Naive thymus-derived CD4-positive, alpha-beta T cell (primary cell): ENCODE measurements around the gene SPTLC1. TPM values are rescaled to one million over a fixed set of nuclear protein-coding genes. Genes with fewer than 3 reads are reported as not detected.
"Not testable (repeated sequence)": the region's sequence is repeated elsewhere in the genome, so short reads cannot be mapped to it uniquely, and the experiment has no call there.

Source experiments
- ATAC-seq: fragments of 150-1000 bp; cut with Tn5 transposase; 2 replicates; pipeline ENCODE4 v1.10.0; 2021; ENCODE audit warnings: mild to moderate bottlenecking, moderate library complexity
- CTCF ChIA-PET: fragments of 350-600 bp; sonication (Branson Sonifier 250); formaldehyde crosslinking; loops from one replicate; lab custom pipeline; 2021; ENCODE audit warnings: antibody characterized with exemption; lab: Charles Lee
- POLR2A ChIA-PET: fragments of 350-600 bp; sonication (Branson Sonifier 250); formaldehyde crosslinking; loops from one replicate; lab custom pipeline; 2021; ENCODE audit warnings: antibody characterized with exemption, inconsistent platforms; lab: Charles Lee
- DNase-seq, 9 donors: peaks; one replicate each; pipeline versions ENCODE4 v3.0.0 to v3.0.0-alpha.2; 2020 to 2022; ENCODE audit warnings: mixed read lengths in 1 of 9
- H3K27ac ChIP-seq: one replicate; pipeline ENCODE4 v1.7.0; 2013; ENCODE audit warnings: mild to moderate bottlenecking, low read depth, low read length, moderate library complexity
- H3K27me3 ChIP-seq, 2 donors: one replicate each; pipeline ENCODE4 v1.7.0; 2013; ENCODE audit warnings: low read length in 2 of 2, mild to moderate bottlenecking in 2 of 2, moderate library complexity in 2 of 2; ENCODE audit not compliant: control insufficient read depth in 2 of 2, insufficient read depth in 2 of 2
- H3K36me3 ChIP-seq, 3 experiments: 1 replicate in 2 of 3; 2 replicates in 1 of 3; pipeline ENCODE4 v1.7.0; 2013; ENCODE audit warnings: low read length in 3 of 3, mild to moderate bottlenecking in 3 of 3, moderate library complexity in 1 of 3; ENCODE audit not compliant: insufficient read depth in 3 of 3, control insufficient read depth in 2 of 3
- H3K4me1 ChIP-seq, 2 donors: one replicate each; pipeline ENCODE4 v1.7.0; 2013; ENCODE audit warnings: low read length in 2 of 2, mild to moderate bottlenecking in 2 of 2, moderate library complexity in 1 of 2; ENCODE audit not compliant: control insufficient read depth in 2 of 2, insufficient read depth in 2 of 2
- H3K4me3 ChIP-seq: 2 replicates; pipeline ENCODE4 v1.7.0; 2013; ENCODE audit warnings: mild to moderate bottlenecking, low read length
- H3K9me3 ChIP-seq, 3 experiments: 1 replicate in 2 of 3; 2 replicates in 1 of 3; pipeline ENCODE4 v1.7.0; 2013; ENCODE audit warnings: low read length in 3 of 3; ENCODE audit not compliant: control insufficient read depth in 2 of 3
- H3K27ac Mint-ChIP-seq, 9 donors: one replicate each; pipeline ENCODE4 v1.8.0; 2020 to 2022; ENCODE audit warnings: mixed read lengths in 9 of 9, mild to moderate bottlenecking in 8 of 9, moderate library complexity in 5 of 9, inconsistent platforms in 2 of 9
- H3K27me3 Mint-ChIP-seq, 5 donors: one replicate each; pipeline ENCODE4 v1.8.0; 2021 to 2022; ENCODE audit warnings: mixed read lengths in 5 of 5, mild to moderate bottlenecking in 1 of 5
- H3K36me3 Mint-ChIP-seq, 5 donors: one replicate each; pipeline ENCODE4 v1.8.0; 2020 to 2022; ENCODE audit warnings: mixed read lengths in 5 of 5, mild to moderate bottlenecking in 3 of 5, inconsistent platforms in 1 of 5
- H3K4me1 Mint-ChIP-seq, 7 donors: one replicate each; pipeline ENCODE4 v1.8.0; 2020 to 2022; ENCODE audit warnings: mixed read lengths in 7 of 7, mild to moderate bottlenecking in 3 of 7, inconsistent platforms in 1 of 7
- H3K4me3 Mint-ChIP-seq, 10 donors: one replicate each; pipeline ENCODE4 v1.8.0; 2020 to 2022; ENCODE audit warnings: mild to moderate bottlenecking in 10 of 10, mixed read lengths in 10 of 10, moderate library complexity in 6 of 10, inconsistent platforms in 2 of 10
- H3K9me3 Mint-ChIP-seq, 11 donors: one replicate each; pipeline ENCODE4 v1.8.0; 2020 to 2022; ENCODE audit warnings: mixed read lengths in 11 of 11, mild to moderate bottlenecking in 4 of 11, inconsistent platforms in 1 of 11, moderate library complexity in 1 of 11
- intact Hi-C, 2 donors: fragments of 100-400 bp; cut with micrococcal nuclease; formaldehyde crosslinking; loops; one replicate each; pipeline ENCODE4 v1.15.1; 2023
- polyA plus RNA-seq, 2 donors: library from polyadenylated mRNA; unstranded; fragments of 300-500 nt; fragmentation: Illumina TruSeq; gene quantifications; one replicate each; pipeline ENCODE4 v1.2.3, GENCODE V29; 2021
- total RNA-seq, 6 experiments: library from RNA in 5 of 6; stranded (reverse) in 5 of 6; gene quantifications; 1 replicate in 5 of 6; 2 replicates in 1 of 6; pipeline ENCODE4 v1.2.3 and lab custom pipeline; 2021 to 2026

The SPTLC1 gene
- total and polyA plus RNA-seq, 7 experiments from 2014 or later: 45.6 to 64.0 (median 50.6) TPM

GRCh38 chr9:92021785-92022541, 93.2 kb downstream of the SPTLC1 start:
- H3K36me3 Mint-ChIP-seq, H3K9me3 ChIP-seq, H3K27me3 ChIP-seq, intact Hi-C loops, H3K27ac ChIP-seq, H3K4me1 Mint-ChIP-seq, ATAC-seq, DNase-seq, H3K36me3 ChIP-seq, POLR2A ChIA-PET, H3K27ac Mint-ChIP-seq, H3K4me3 ChIP-seq, CTCF ChIA-PET, H3K4me3 Mint-ChIP-seq, H3K4me1 ChIP-seq: not testable (repeated sequence)
- Mint-ChIP-seq H3K9me3 (peaks cover 0 to 19% (median 0%) of the 10 kb centered on the region in 11 donors), H3K27me3 (peaks cover 0 to 14% (median 0%) of the 10 kb centered on the region in 5 donors)

GRCh38 chr9:92019658-92020057, 95.6 kb downstream of the SPTLC1 start:
- peaks cover 0 to 19% (median 5%) of the 10 kb centered on the region in 11 donors for H3K9me3 Mint-ChIP-seq
- H3K4me3 Mint-ChIP-seq: no peak overlapping the region
- H3K27me3 Mint-ChIP-seq: peaks cover 0 to 14% (median 5%) of the 10 kb centered on the region in 5 donors
- peaks cover 0 to 2% (median 0%) of the 10 kb centered on the region in 5 donors for H3K36me3 Mint-ChIP-seq
- Histone ChIP-seq H3K4me1 (no peaks in the 10 kb centered on the region), H3K9me3 (no peaks in the 10 kb centered on the region), H3K27ac (no peak overlapping the region), H3K4me3 (no peak overlapping the region), H3K27me3 (no peaks in the 10 kb centered on the region), H3K36me3 (no peaks in the 10 kb centered on the region)
- ATAC-seq: no peak
- H3K27ac Mint-ChIP-seq: no peak overlapping the region
- ChIA-PET CTCF (no interaction called here), POLR2A (no interaction called here)
- intact Hi-C loops: no loop called here
- H3K4me1 Mint-ChIP-seq: no peaks in the 10 kb centered on the region
- no peak for DNase-seq

GRCh38 chr9:92010705-92011536, 104.3 kb downstream of the SPTLC1 start:
- ATAC-seq (no peak), DNase-seq (no peak)
- Histone ChIP-seq H3K36me3 (no peaks in the 10 kb centered on the region), H3K9me3 (no peaks in the 10 kb centered on the region), H3K4me3 (no peak overlapping the region), H3K4me1 (no peaks in the 10 kb centered on the region), H3K27me3 (peaks cover 0 to 5% of the 10 kb centered on the region in 2 donors), H3K27ac (no peak overlapping the region)
- intact Hi-C loops: no loop called here
- Mint-ChIP-seq H3K36me3 (peaks cover 0 to 3% (median 0%) of the 10 kb centered on the region in 5 donors), H3K4me1 (no peaks in the 10 kb centered on the region), H3K9me3 (peaks cover 0 to 17% (median 8%) of the 10 kb centered on the region in 11 donors), H3K27me3 (peaks cover 7 to 31% (median 9%) of the 10 kb centered on the region in 5 donors), H3K4me3 (no peak overlapping the region), H3K27ac (no peak overlapping the region)
- CTCF ChIA-PET: no interaction called here
- POLR2A ChIA-PET: no interaction called here

- POLR2A ChIA-PET, H3K4me3 Mint-ChIP-seq, ATAC-seq: not testable (repeated sequence)
Measured at GRCh38 chr9:92010253-92010652, 105.0 kb downstream of the SPTLC1 start.

GRCh38 chr9:92008041-92008440, 107.2 kb downstream of the SPTLC1 start:
- ChIA-PET POLR2A (no interaction called here), CTCF (no interaction called here)
- Histone ChIP-seq H3K27ac (no peak overlapping the region), H3K4me3 (no peak overlapping the region), H3K27me3 (peaks cover 0 to 5% of the 10 kb centered on the region in 2 donors), H3K4me1 (no peaks in the 10 kb centered on the region), H3K9me3 (no peaks in the 10 kb centered on the region), H3K36me3 (no peaks in the 10 kb centered on the region)
- no peak overlapping the region for H3K27ac Mint-ChIP-seq
- H3K4me1 Mint-ChIP-seq: no peaks in the 10 kb centered on the region
- no peak for ATAC-seq
- no peaks in the 10 kb centered on the region for H3K36me3 Mint-ChIP-seq
- H3K27me3 Mint-ChIP-seq: peaks cover 0 to 24% (median 4%) of the 10 kb centered on the region in 5 donors
- intact Hi-C loops: no loop called here
- no peak overlapping the region for H3K4me3 Mint-ChIP-seq
- H3K9me3 Mint-ChIP-seq: peaks cover 0 to 1% (median 0%) of the 10 kb centered on the region in 11 donors
- DNase-seq: no peak

More at GRCh38 chr9:92010253-92010652, 105.0 kb downstream of the SPTLC1 start:
- H3K4me1 ChIP-seq, DNase-seq, H3K27ac ChIP-seq, H3K9me3 ChIP-seq, H3K27me3 ChIP-seq, intact Hi-C loops, H3K4me3 ChIP-seq, H3K36me3 ChIP-seq, H3K36me3 Mint-ChIP-seq, CTCF ChIA-PET, H3K4me1 Mint-ChIP-seq, H3K27ac Mint-ChIP-seq: not testable (repeated sequence)
- Mint-ChIP-seq H3K9me3 (peaks cover 0 to 17% (median 7%) of the 10 kb centered on the region in 11 donors), H3K27me3 (peaks cover 7 to 31% (median 9%) of the 10 kb centered on the region in 5 donors)

GRCh38 chr9:92004045-92004392, 111.2 kb downstream of the SPTLC1 start:
- POLR2A ChIA-PET: no interaction called here

More at GRCh38 chr9:92004045-92004392, 111.2 kb downstream of the SPTLC1 start:
- Histone ChIP-seq H3K27ac (no peak overlapping the region), H3K4me3 (no peak overlapping the region), H3K27me3 (no peaks in the 10 kb centered on the region), H3K4me1 (no peaks in the 10 kb centered on the region), H3K36me3 (no peaks in the 10 kb centered on the region), H3K9me3 (no peaks in the 10 kb centered on the region)
- Mint-ChIP-seq H3K4me1 (no peaks in the 10 kb centered on the region), H3K9me3 (peaks cover 0 to 1% (median 0%) of the 10 kb centered on the region in 11 donors), H3K27me3 (peaks cover 0 to 15% (median 7%) of the 10 kb centered on the region in 5 donors), H3K36me3 (no peaks in the 10 kb centered on the region), H3K27ac (no peak overlapping the region), H3K4me3 (no peak overlapping the region)
- intact Hi-C loops: no loop called here
- no peak for ATAC-seq
- DNase-seq: no peak
- CTCF ChIA-PET: no interaction called here
